GM18502 (cell line): ENCODE data around the gene MAST2.
"Not testable (repeated sequence)": the region's sequence is repeated elsewhere in the genome, so short reads cannot be mapped to it uniquely, and the experiment has no call there.

Experiments used
- ATAC-seq: cut with Tn5 transposase; IDR thresholded peaks from one replicate; pipeline ENCODE4 v1.9.1; 2021; ENCODE audit warnings: mild to moderate bottlenecking; ENCODE audit not compliant: unreplicated experiment, poor library complexity

The MAST2 gene

GRCh38 chr1:45806129-45806528, 2.7 kb downstream of the MAST2 start:
- ATAC-seq = no peak

GRCh38 chr1:45809761-45810160, 6.3 kb downstream of the MAST2 start:
- no peak for ATAC-seq

GRCh38 chr1:45814776-45815175, 11.4 kb downstream of the MAST2 start:
- ATAC-seq = no peak

- ATAC-seq = no peak
Measured at GRCh38 chr1:45815667-45816458, 12.5 kb downstream of the MAST2 start.

- ATAC-seq = no peak
Measured at GRCh38 chr1:45820173-45820572, 16.8 kb downstream of the MAST2 start.

GRCh38 chr1:45820788-45821187, 17.4 kb downstream of the MAST2 start:
- no peak for ATAC-seq

- ATAC-seq = no peak
Measured at GRCh38 chr1:45822644-45823043, 19.2 kb downstream of the MAST2 start.

GRCh38 chr1:45824607-45825006, 21.2 kb downstream of the MAST2 start:
- ATAC-seq = no peak

- ATAC-seq = no peak
Measured at GRCh38 chr1:45827256-45827655, 23.8 kb downstream of the MAST2 start.

- no peak for ATAC-seq
Measured at GRCh38 chr1:45828841-45829240, 25.4 kb downstream of the MAST2 start.

- ATAC-seq = no peak
Measured at GRCh38 chr1:45833361-45833760, 29.9 kb downstream of the MAST2 start.

GRCh38 chr1:45834689-45835088, 31.3 kb downstream of the MAST2 start:
- no peak for ATAC-seq

GRCh38 chr1:45836451-45836850, 33.0 kb downstream of the MAST2 start:
- no peak for ATAC-seq

- not testable (repeated sequence) for ATAC-seq
Measured at GRCh38 chr1:45836861-45837260, 33.4 kb downstream of the MAST2 start.

- not testable (repeated sequence) for ATAC-seq
Measured at GRCh38 chr1:45838322-45838721, 34.9 kb downstream of the MAST2 start.

- peak; percentile 53 for ATAC-seq
Measured at GRCh38 chr1:45840704-45841103, 37.3 kb downstream of the MAST2 start.

- ATAC-seq = no peak
Measured at GRCh38 chr1:45842786-45843185, 39.4 kb downstream of the MAST2 start.

- no peak for ATAC-seq
Measured at GRCh38 chr1:45843474-45843905, 40.1 kb downstream of the MAST2 start.

GRCh38 chr1:45844000-45844399, 40.6 kb downstream of the MAST2 start:
- ATAC-seq = not testable (repeated sequence)

GRCh38 chr1:45846931-45847330, 43.5 kb downstream of the MAST2 start:
- ATAC-seq = no peak

- ATAC-seq = no peak
Measured at GRCh38 chr1:45848097-45848496, 44.7 kb downstream of the MAST2 start.

- ATAC-seq = no peak
Measured at GRCh38 chr1:45848714-45849113, 45.3 kb downstream of the MAST2 start.
